Stimulated activated CD8-positive, alpha-beta memory T cell treated with anti-CD3 and anti-CD28 coated beads, Interleukin-12 subunit alpha, Interleukin-12 subunit beta, amount 100 ng/mL, for 24 hours (primary cell): ENCODE measurements around the gene STARD8.

Experiments used
- DNase-seq: peaks from one replicate; pipeline ENCODE4 v3.0.0-alpha.2; 2020; ENCODE audit errors: extremely low read depth

The STARD8 gene

GRCh38 chrX:68690936-68691501 is 43.6 kb downstream of the STARD8 start:
- DNase-seq = no peak

GRCh38 chrX:68691921-68692320 is 44.5 kb downstream of the STARD8 start:
- no peak for DNase-seq

DNA sequence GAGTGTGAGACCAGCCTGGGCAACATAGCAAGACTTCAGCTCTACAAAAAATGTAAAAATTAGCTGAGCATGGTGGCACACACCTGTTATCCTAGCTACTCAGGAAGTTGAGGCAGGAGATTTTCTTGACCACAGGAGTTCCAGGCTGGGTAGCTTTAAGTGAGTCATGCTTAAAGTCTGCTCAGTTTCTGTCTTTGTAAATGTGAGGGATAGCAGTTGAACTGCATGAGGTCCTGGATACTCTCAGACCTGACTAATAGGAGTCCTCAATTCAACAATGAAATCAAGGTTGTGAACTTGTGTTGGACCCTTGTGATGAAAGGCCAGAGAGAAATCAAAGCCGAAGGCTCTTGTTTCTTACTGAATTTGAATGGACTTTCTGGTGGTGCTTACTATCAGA is 45.2 kb downstream of the STARD8 start:
- DNase-seq = no peak

GRCh38 chrX:68693481-68694434 is 46.3 kb downstream of the STARD8 start:
- no peak for DNase-seq

GRCh38 chrX:68694435-68695205 is 47.2 kb downstream of the STARD8 start:
- DNase-seq = no peak

GRCh38 chrX:68695206-68695845 is 47.9 kb downstream of the STARD8 start:
- no peak for DNase-seq

DNA sequence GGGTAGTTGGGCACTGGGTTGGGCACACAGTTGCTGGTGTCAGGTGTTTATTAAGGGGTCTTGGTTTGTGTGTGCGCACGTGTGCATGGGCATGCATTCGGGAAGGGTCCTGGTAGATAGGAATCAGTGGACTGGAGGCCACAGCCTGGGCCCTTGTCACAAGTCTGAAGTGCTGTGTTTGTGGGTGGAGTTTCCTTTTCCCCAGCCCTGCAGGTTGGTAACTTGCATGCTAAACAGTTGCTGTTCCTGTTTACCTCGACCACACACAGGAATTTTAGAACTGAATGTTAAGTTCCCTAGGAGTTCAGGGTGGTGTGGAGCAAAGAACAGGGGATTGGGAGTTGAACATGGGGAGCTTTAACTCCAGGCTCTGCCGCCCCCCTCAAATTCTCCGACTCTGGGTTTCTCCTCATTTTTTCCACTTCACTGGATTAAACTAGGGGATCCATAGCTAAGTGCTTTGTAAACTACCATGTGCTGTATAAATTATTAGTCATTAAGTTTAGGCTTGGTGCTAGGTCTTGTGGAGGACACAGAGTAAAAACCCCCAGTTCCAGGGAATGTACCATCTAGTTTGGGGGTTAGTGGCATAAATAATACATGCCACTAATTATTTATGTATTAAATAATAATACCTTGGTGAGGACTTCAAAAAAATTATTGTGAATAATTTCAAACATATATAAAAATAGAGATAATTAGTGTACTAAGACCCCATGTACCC is 49.0 kb downstream of the STARD8 start:
- no peak for DNase-seq

- no peak for DNase-seq
These were observed 49.6 kb downstream of the STARD8 start for GRCh38 chrX:68697036-68697435.

DNA sequence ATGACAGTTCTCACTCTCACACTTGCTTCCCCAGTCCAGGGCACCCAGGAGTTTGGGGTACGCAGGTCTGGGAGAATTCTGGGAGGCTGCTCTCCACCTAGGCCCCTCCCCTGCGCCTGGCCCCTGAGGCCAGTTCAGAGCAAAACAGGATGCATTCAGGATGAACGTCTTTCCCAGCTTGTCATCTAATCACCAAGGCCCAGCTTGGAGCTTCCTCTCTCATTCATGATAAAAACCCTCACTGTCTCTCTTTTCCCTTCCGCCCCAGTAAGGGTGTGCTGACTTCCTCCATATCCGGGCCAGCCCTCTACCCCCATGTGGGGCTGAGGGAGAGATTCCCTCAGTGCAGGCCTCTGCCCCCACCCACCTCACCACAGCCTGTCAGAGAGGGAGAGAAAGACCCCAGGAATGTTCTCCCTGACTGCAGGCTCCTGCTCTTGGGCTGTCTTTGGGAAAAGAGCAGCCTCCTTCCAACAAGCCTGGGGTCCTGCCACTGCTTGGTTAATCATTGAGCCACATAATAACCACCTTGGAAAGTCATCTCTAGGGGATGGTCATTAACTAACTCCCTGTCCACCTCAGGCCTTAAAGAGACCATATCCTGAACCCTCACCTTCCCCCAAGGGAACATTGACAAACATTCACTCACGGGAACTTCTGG is 50.1 kb downstream of the STARD8 start:
- no peak for DNase-seq

GRCh38 chrX:68698942-68699341 is 51.5 kb downstream of the STARD8 start:
- DNase-seq = no peak

GRCh38 chrX:68699960-68700746 is 52.7 kb downstream of the STARD8 start:
- no peak for DNase-seq

DNA sequence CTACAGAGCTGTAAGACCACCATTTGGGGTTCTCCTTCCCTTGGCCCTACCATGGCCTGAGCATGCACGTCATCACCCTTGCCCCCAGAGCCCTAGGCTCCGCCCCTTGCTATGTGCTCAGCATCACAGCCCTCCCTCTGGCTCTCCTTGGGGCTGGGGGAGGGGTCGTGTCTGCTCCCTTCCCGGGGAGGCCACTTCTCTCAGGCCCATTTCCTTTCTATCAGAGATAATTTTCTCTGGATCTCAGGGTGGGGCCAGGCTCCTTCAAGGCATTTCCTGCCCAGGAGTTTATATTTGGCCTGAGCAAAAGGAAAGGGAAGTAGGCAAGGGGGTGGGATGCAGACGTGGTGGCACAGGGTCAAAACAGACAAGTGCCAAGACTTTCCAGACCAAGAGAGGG is 55.9 kb downstream of the STARD8 start:
- DNase-seq = no peak

- no peak for DNase-seq
These were observed 56.4 kb downstream of the STARD8 start for GRCh38 chrX:68703846-68704245.

DNA sequence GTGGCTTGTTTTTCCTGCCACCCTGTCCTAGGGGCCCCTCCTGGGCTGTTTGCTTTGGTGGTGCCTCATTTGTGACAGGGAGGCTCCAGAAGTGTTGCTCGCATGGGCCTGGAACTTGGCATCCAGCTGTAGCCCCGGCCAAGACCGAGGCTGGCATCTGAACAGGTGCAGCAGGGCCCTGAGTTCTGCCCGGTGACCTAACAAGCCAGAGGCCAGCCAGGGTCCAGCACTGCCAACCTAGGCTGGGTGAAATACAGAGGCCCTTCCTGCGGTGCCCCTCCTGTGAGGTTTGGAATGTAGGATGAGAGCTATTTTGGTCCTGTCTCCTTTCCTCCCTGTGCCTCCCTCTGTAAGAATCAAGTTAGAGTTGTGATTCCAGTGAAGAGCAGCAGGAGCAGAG is 58.5 kb downstream of the STARD8 start:
- no peak for DNase-seq

GRCh38 chrX:68708503-68709290 is 61.2 kb downstream of the STARD8 start:
- no peak for DNase-seq

GRCh38 chrX:68710870-68711576 is 63.6 kb downstream of the STARD8 start:
- no peak for DNase-seq

- no peak for DNase-seq
These were observed 64.4 kb downstream of the STARD8 start for GRCh38 chrX:68711845-68712244.

DNA sequence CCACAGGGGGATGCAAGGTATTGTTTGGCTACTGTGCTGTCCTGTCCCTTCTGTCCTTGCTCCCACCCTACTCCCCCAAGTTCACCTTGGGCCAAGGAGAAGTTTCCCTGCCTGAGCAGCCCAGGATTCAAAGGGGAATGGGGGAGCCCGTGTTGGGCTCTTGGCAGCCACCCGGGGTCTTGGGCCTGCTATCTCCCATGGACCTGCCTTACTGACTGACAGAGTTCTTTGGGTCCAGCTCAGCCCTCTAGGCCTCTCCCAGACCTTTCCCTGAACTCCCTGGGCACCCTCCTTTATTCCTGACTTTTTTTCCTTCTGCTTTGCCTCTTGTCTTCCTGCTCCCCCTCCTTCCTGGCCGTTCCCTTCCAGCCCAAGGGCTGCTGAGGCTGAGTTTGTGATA is 67.4 kb downstream of the STARD8 start:
- no peak for DNase-seq

- no peak for DNase-seq
These were observed 69.7 kb downstream of the STARD8 start for GRCh38 chrX:68717196-68717595.
